ENCODE data around the gene MALRD1. TPM values are rescaled to one million over a fixed set of nuclear protein-coding genes. Genes with fewer than 3 reads are reported as not detected.

Gene MALRD1
- total and polyA plus RNA-seq, 2 experiments from 2014 or later = 0.45 TPM; not detected in 1

GRCh38 chr10:19546224-19546623, 497.6 kb downstream of the MALRD1 start:
- no peak for TF ChIP-seq EZH2phosphoT487 (IDR thresholded peaks at IDR 0.05; ENCODE audit: insufficient read depth, low read depth)
- no peak for TF ChIP-seq EZH2 (IDR thresholded peaks at IDR 0.05; ENCODE audit: insufficient read depth, poor library complexity, severe bottlenecking)
- Histone ChIP-seq H3K27me3 (replicated peaks; ENCODE audit: insufficient read depth) (no peaks in the 10 kb centered on the region), H3K4me3 (no peak overlapping the region), H3F3A (ENCODE audit: insufficient read depth) (no peaks in the 10 kb centered on the region), H3K9me3 (ENCODE audit: low read depth) (no peaks in the 10 kb centered on the region), H3K4me1 (ENCODE audit: insufficient read depth) (no peaks in the 10 kb centered on the region), H3K79me2 (ENCODE audit: insufficient read depth) (no peaks in the 10 kb centered on the region), H3K36me3 (ENCODE audit: low read depth) (no peaks in the 10 kb centered on the region), H4K20me1 (ENCODE audit: insufficient read depth) (no peaks in the 10 kb centered on the region), H3K4me2 (ENCODE audit: unreplicated experiment) (no peak overlapping the region), H3K9ac (no peak overlapping the region), H3K9me2 (ENCODE audit: insufficient read depth) (no peaks in the 10 kb centered on the region), H3K27ac (no peak overlapping the region), H2AFZ (no peak overlapping the region)
- in situ Hi-C loops (cut with MboI) = no loop called here
- WGBS, 2 experiments (ENCODE audit: low coverage in 1 of 2, low lambda C conversion rate in 2 of 2, missing lambda C conversion rate in 2 of 2) = 44 to 51% methylated on average over 3 of the region's 3 CpGs
- DNase-seq = no peak

DNA sequence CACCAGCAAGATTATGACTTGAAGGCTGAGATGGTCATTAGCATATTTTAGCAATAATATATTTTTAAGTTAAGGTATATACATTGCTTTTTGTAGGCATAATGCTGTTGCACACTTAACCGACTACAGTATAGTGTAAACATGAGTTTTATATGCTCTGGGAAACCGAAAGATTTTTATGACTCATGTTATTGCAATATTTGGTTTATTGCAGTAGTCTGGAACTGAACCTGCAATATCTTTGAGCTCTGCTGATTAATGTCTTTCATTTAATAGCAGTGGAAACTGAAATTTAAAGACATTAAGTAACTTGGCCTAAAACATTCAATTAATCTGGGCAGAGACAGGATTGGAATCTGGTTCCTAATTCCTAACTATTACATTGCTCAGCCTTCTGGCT, 500.9 kb downstream of the MALRD1 start:
- no peaks in the 10 kb centered on the region for H4K20me1 ChIP-seq (ENCODE audit: insufficient read depth)
- H3K79me2 ChIP-seq (ENCODE audit: insufficient read depth) = no peaks in the 10 kb centered on the region
- in situ Hi-C loops (cut with MboI) = no loop called here
- H3K36me3 ChIP-seq (ENCODE audit: low read depth) = no peaks in the 10 kb centered on the region
- no peaks in the 10 kb centered on the region for H3F3A ChIP-seq (ENCODE audit: insufficient read depth)
- TF ChIP-seq EZH2 (IDR thresholded peaks at IDR 0.05; ENCODE audit: insufficient read depth, poor library complexity, severe bottlenecking) = no peak
- no peak for TF ChIP-seq EZH2phosphoT487 (IDR thresholded peaks at IDR 0.05; ENCODE audit: insufficient read depth, low read depth)
- H3K9me3 ChIP-seq (ENCODE audit: low read depth) = no peaks in the 10 kb centered on the region
- WGBS, 2 experiments (ENCODE audit: low coverage in 1 of 2, low lambda C conversion rate in 2 of 2, missing lambda C conversion rate in 2 of 2) = 64 to 70% methylated on average over 2 of the region's 2 CpGs
- no peak overlapping the region for H2AFZ ChIP-seq
- no peak overlapping the region for H3K4me2 ChIP-seq (ENCODE audit: unreplicated experiment)
- H3K27me3 ChIP-seq (replicated peaks; ENCODE audit: insufficient read depth) = no peaks in the 10 kb centered on the region
- no peak overlapping the region for H3K4me3 ChIP-seq
- H3K27ac ChIP-seq = no peak overlapping the region
- no peak for DNase-seq
- H3K9ac ChIP-seq = no peak overlapping the region
- no peaks in the 10 kb centered on the region for H3K4me1 ChIP-seq (ENCODE audit: insufficient read depth)
- H3K9me2 ChIP-seq (ENCODE audit: insufficient read depth) = no peaks in the 10 kb centered on the region

DNA sequence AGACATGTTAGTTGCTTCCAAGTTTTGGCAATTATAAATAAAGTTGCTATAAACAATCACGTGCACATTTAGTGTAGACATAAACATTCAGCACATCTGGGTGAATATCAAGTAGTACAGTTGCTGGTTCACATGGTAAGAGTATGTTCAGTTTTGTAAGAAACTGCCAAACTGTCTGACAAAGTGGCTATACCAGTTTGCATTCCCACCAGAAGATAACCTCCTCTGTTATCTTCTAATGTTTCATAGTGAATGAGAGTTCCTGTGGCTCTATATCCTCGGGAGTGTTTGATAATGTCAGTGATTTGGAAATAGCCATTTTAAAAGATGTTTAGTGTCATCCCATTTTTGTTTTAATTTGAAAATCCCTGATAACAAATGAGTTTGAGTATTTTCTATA, 508.1 kb downstream of the MALRD1 start:
- Histone ChIP-seq H3K36me3 (ENCODE audit: low read depth) (no peaks in the 10 kb centered on the region), H3K4me3 (no peak overlapping the region), H3K9me3 (ENCODE audit: low read depth) (no peaks in the 10 kb centered on the region), H3K4me1 (ENCODE audit: insufficient read depth) (no peaks in the 10 kb centered on the region), H3F3A (ENCODE audit: insufficient read depth) (no peaks in the 10 kb centered on the region), H3K9me2 (ENCODE audit: insufficient read depth) (no peaks in the 10 kb centered on the region), H3K27ac (no peak overlapping the region), H2AFZ (no peak overlapping the region), H4K20me1 (ENCODE audit: insufficient read depth) (no peaks in the 10 kb centered on the region), H3K79me2 (ENCODE audit: insufficient read depth) (no peaks in the 10 kb centered on the region), H3K27me3 (replicated peaks; ENCODE audit: insufficient read depth) (no peaks in the 10 kb centered on the region), H3K4me2 (ENCODE audit: unreplicated experiment) (no peak overlapping the region), H3K9ac (no peak overlapping the region)
- no peak for DNase-seq
- TF ChIP-seq EZH2 (IDR thresholded peaks at IDR 0.05; ENCODE audit: insufficient read depth, poor library complexity, severe bottlenecking) (no peak), EZH2phosphoT487 (IDR thresholded peaks at IDR 0.05; ENCODE audit: insufficient read depth, low read depth) (no peak)
- 48 to 53% methylated on average over 2 of the region's 2 CpGs for WGBS, 2 experiments (ENCODE audit: low coverage in 1 of 2, low lambda C conversion rate in 2 of 2, missing lambda C conversion rate in 2 of 2)
- in situ Hi-C loops (cut with MboI) = no loop called here

DNA sequence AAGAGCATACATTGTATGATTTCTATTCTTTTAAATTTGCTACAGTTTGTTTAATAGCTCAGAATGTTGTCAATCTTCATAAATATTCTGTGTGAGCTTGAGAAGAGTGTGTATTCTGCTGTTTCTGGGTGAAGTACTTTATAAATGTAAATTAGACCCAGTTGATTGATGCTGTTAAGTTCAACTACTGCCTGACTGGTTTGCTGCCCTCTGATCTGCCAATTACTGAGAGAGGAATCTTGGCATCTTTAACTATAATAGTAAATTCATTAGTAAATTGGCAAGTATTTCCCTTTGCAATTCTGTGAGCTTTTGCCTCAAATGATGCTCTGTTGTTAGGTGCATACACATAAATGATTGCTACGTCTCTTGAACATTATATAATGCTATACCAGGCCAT, 512.6 kb downstream of the MALRD1 start:
- Histone ChIP-seq H3K27me3 (replicated peaks; ENCODE audit: insufficient read depth) (no peaks in the 10 kb centered on the region), H2AFZ (no peak overlapping the region), H3K9me3 (ENCODE audit: low read depth) (no peaks in the 10 kb centered on the region), H3K27ac (no peak overlapping the region), H3K9ac (no peak overlapping the region), H3K4me2 (ENCODE audit: unreplicated experiment) (no peak overlapping the region), H4K20me1 (ENCODE audit: insufficient read depth) (no peaks in the 10 kb centered on the region), H3K79me2 (ENCODE audit: insufficient read depth) (no peaks in the 10 kb centered on the region), H3K4me3 (no peak overlapping the region), H3K4me1 (ENCODE audit: insufficient read depth) (no peaks in the 10 kb centered on the region), H3K9me2 (ENCODE audit: insufficient read depth) (no peaks in the 10 kb centered on the region), H3K36me3 (ENCODE audit: low read depth) (no peaks in the 10 kb centered on the region), H3F3A (ENCODE audit: insufficient read depth) (no peaks in the 10 kb centered on the region)
- TF ChIP-seq EZH2phosphoT487 (IDR thresholded peaks at IDR 0.05; ENCODE audit: insufficient read depth, low read depth) (no peak), EZH2 (IDR thresholded peaks at IDR 0.05; ENCODE audit: insufficient read depth, poor library complexity, severe bottlenecking) (no peak)
- DNase-seq = no peak
- 26 to 29% methylated on average over 1 of the region's 1 CpG for WGBS, 2 experiments (ENCODE audit: low coverage in 1 of 2, low lambda C conversion rate in 2 of 2, missing lambda C conversion rate in 2 of 2)
- in situ Hi-C loops (cut with MboI) = no loop called here

Measured in GM23248 (cell line).